Ectodermal cell (in vitro differentiated cells): ENCODE measurements around the gene CNTN1.

Experiments used
- H3K27ac ChIP-seq: 2 replicates; pipeline ENCODE4 v1.7.0; 2013; ENCODE audit warnings: mild to moderate bottlenecking, low read depth, low read length; ENCODE audit not compliant: insufficient read depth, poor library complexity, severe bottlenecking
- H3K27me3 ChIP-seq: 2 replicates; pipeline ENCODE4 v1.7.0; 2013; ENCODE audit warnings: mild to moderate bottlenecking, low read length; ENCODE audit not compliant: insufficient read depth, control insufficient read depth, poor library complexity, severe bottlenecking
- H3K36me3 ChIP-seq: one replicate; pipeline ENCODE4 v1.7.0; 2013; ENCODE audit warnings: low read length; ENCODE audit not compliant: control insufficient read depth, insufficient read depth
- H3K4me1 ChIP-seq: one replicate; pipeline ENCODE4 v1.7.0; 2013; ENCODE audit warnings: low read length; ENCODE audit not compliant: control insufficient read depth, insufficient read depth
- H3K4me3 ChIP-seq: 2 replicates; pipeline ENCODE4 v1.7.0; 2013; ENCODE audit warnings: low read depth, low read length, control low read depth; ENCODE audit not compliant: insufficient read depth
- H3K9me3 ChIP-seq: 2 replicates; pipeline ENCODE4 v1.7.0; 2013; ENCODE audit warnings: mild to moderate bottlenecking, low read length, moderate library complexity; ENCODE audit not compliant: control insufficient read depth
- WGBS, 2 experiments: methylation state at CpG; one replicate each; pipeline ENCODE4 v1.1.7; 2013; ENCODE audit warnings: missing lambda C conversion rate in 2 of 2; 5-methylcytosine and 5-hydroxymethylcytosine counted together

The CNTN1 gene

DNA sequence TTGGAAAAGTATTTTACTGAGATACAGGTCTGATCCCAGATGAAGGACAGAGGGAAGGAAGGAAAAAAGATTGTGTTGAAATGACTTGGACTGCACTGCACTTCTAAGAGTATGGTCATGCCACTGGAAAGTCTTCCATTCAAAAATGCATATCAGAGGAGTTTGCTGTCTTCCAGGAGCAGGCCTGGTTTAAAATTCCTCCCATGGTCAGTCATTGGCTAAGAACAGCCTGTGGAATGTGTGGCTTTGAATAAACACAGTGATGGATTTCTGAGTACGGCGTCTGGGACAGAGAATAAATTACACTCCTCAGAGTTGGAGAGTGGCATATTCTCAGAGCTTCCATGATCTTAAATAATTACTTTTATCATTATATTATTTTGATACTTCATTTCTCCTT lies 250.1 kb downstream of the CNTN1 start:
- no peak overlapping the region for H3K27ac ChIP-seq
- 81 to 100% methylated on average over 2 of the region's 2 CpGs for WGBS, 2 experiments
- H3K9me3 ChIP-seq: no peaks in the 10 kb centered on the region
- no peaks in the 10 kb centered on the region for H3K4me1 ChIP-seq
- H3K4me3 ChIP-seq: no peak overlapping the region
- no peaks in the 10 kb centered on the region for H3K27me3 ChIP-seq
- no peaks in the 10 kb centered on the region for H3K36me3 ChIP-seq

DNA sequence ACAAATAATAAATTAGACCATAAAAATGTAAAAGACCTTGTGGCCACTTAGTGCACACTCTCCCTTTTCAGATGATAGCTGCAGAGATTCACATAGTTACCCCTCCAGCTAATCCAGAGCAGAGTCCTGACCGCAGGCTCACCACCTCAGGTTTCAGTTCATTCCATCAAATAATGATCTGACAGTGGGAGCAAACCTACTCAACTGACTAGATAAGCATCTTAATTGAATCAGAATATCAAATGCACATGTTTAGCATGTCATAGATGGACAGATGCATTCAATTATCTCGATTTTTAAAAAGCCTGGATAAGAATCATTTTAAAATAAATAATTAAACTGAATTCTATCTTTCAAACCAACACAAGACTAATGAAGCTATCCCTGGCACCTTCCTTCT lies 253.5 kb downstream of the CNTN1 start:
- Histone ChIP-seq H3K27me3 (no peaks in the 10 kb centered on the region), H3K27ac (no peak overlapping the region), H3K4me3 (no peak overlapping the region), H3K36me3 (no peaks in the 10 kb centered on the region), H3K9me3 (no peaks in the 10 kb centered on the region), H3K4me1 (no peaks in the 10 kb centered on the region)
- WGBS, 2 experiments: 95 to 100% methylated on average over 1 to 2 of the region's 2 CpGs

DNA sequence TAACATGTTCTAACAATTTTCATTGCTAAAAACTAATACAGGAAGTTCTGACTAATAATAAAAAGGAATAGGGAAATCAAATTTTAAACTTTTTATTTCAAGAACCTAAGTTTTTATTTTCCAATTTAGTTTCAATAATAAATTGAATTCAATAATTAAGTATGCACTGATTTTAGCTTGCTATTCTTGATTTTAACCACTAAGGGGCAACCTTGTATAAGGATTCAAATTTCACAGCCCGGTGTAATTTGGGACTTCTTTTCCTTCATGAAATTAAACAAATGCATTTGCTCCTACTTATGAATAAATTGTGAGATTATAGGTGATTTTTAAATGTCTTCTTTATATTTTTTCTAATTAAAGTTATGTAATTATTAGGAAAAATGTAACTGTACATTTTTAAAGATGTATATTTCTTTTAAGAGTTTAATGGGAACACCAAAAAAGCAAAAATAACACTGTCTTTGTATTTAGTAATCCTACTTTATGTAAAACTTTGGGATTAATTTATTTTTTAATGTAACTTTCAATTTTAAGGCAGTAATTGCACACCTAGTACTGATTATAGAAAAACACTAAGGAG lies 254.5 kb downstream of the CNTN1 start:
- Histone ChIP-seq H3K27me3 (no peaks in the 10 kb centered on the region), H3K4me1 (no peaks in the 10 kb centered on the region), H3K36me3 (no peaks in the 10 kb centered on the region), H3K27ac (no peak overlapping the region), H3K9me3 (no peaks in the 10 kb centered on the region), H3K4me3 (no peak overlapping the region)
- 11% methylated on average over 1 of the region's 1 CpG; no CpG with 5 or more reads in 1 of the 2 experiments for WGBS, 2 experiments

DNA sequence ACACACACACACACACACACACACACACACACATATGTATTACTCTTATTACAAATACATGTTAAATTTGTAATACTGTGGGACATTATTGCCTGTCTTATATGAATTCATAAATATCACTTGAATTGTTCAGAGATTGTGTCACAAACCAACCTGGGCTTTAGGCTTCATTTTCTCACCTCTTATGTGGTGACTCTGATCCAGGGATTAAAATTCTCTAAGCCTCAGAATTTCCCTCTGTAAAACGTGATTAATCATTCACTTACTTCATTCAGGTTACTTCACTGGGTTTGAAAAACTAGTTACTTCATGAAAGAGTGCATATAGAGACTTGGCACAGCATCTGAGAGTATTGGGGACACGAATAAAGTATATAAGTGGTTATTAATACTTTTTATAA lies 255.6 kb downstream of the CNTN1 start:
- WGBS, 2 experiments: 73 to 100% methylated on average over 1 to 2 of the region's 2 CpGs
- Histone ChIP-seq H3K9me3 (no peaks in the 10 kb centered on the region), H3K4me1 (no peaks in the 10 kb centered on the region), H3K4me3 (no peak overlapping the region), H3K27ac (no peak overlapping the region), H3K27me3 (no peaks in the 10 kb centered on the region), H3K36me3 (no peaks in the 10 kb centered on the region)

DNA sequence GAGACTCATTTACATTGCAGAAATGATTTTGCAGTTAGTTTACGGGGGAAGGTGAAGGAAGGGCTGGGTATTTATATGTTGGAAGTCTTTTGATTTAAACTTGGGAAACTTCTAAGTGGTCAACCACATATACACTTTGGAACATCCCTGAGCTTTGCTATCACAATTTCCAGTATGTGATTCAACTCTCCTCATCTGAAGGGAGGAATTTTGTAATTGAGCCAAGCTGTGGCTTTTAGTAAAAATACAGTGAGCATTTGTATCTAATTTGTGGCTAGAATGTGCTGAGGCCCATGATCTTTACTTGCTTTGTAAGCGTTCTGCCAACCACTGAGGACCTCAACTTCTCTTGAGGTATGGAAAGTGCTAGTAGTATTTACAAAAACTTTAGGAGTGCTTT lies 260.8 kb downstream of the CNTN1 start:
- no peaks in the 10 kb centered on the region for H3K4me1 ChIP-seq
- WGBS, 2 experiments: 94% methylated on average over 2 of the region's 2 CpGs; no CpG with 5 or more reads in 1 of the 2 experiments
- H3K9me3 ChIP-seq: no peaks in the 10 kb centered on the region
- H3K27me3 ChIP-seq: no peaks in the 10 kb centered on the region
- no peak overlapping the region for H3K27ac ChIP-seq
- H3K36me3 ChIP-seq: no peaks in the 10 kb centered on the region
- H3K4me3 ChIP-seq: no peak overlapping the region

DNA sequence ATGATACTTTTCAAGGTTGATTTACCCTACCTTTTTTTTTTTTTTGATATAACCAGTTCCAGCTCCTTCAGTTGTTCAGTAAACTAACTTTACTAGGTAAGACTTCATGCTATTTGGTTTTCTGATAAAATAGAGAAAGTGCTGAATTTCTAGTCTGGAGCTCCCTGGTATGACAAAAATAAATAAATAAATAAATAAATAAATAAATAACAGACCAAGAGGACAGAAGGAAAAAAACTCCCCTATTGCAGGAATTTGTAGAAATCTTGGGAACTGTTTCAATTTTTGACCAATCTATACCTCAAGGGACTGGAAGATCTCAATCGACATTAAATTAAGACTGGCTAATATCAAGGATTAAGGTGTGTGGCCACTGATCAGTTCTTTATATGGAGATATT lies 265.2 kb downstream of the CNTN1 start:
- H3K27ac ChIP-seq: no peak overlapping the region
- no peaks in the 10 kb centered on the region for H3K9me3 ChIP-seq
- 100% methylated on average over 1 of the region's 1 CpG; no CpG with 5 or more reads in 1 of the 2 experiments for WGBS, 2 experiments
- H3K27me3 ChIP-seq: no peaks in the 10 kb centered on the region
- no peaks in the 10 kb centered on the region for H3K36me3 ChIP-seq
- H3K4me1 ChIP-seq: no peaks in the 10 kb centered on the region
- H3K4me3 ChIP-seq: no peak overlapping the region

DNA sequence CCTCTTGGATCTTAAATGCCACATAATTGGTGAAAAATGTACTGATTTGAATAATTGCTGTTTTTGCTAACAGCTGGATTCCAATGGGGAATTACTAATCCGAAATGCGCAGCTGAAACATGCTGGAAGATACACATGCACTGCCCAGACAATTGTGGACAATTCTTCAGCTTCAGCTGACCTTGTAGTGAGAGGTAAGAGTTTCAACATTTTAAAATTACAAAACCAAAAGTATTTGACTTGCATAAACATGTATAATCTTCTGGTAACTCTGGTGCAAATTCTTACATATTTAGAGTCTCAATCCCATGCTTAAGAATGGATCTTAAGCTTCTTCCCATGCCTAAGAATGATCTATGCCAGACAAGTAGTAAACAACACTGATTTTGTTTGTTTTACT lies 266.8 kb downstream of the CNTN1 start:
- 86 to 91% methylated on average over 2 of the region's 2 CpGs for WGBS, 2 experiments
- H3K4me3 ChIP-seq: no peak overlapping the region
- no peaks in the 10 kb centered on the region for H3K36me3 ChIP-seq
- H3K4me1 ChIP-seq: no peaks in the 10 kb centered on the region
- no peaks in the 10 kb centered on the region for H3K27me3 ChIP-seq
- H3K9me3 ChIP-seq: no peaks in the 10 kb centered on the region
- H3K27ac ChIP-seq: no peak overlapping the region

DNA sequence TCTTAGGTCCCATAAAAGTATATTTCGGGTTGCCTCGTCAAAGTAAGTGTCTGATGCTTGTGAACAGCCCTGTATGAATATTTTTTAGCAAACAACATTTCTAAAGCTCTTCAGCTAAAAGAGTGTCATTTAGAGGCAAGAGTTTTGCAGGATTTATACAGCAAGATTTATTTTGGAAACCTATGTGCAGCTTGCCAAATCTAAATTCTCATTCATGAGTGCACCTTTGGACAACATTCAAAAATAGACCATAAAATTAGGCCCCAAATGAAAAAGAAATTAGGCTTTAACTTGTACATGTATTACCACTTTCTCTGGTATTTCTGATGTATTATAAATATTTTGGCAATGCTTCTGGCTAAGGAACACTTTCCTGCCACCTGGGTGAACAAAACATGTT lies 271.5 kb downstream of the CNTN1 start:
- H3K36me3 ChIP-seq: no peaks in the 10 kb centered on the region
- no peak overlapping the region for H3K4me3 ChIP-seq
- no peak overlapping the region for H3K27ac ChIP-seq
- no peaks in the 10 kb centered on the region for H3K9me3 ChIP-seq
- H3K4me1 ChIP-seq: no peaks in the 10 kb centered on the region
- H3K27me3 ChIP-seq: no peaks in the 10 kb centered on the region
- 95% methylated on average over 2 of the region's 2 CpGs; no CpG with 5 or more reads in 1 of the 2 experiments for WGBS, 2 experiments

DNA sequence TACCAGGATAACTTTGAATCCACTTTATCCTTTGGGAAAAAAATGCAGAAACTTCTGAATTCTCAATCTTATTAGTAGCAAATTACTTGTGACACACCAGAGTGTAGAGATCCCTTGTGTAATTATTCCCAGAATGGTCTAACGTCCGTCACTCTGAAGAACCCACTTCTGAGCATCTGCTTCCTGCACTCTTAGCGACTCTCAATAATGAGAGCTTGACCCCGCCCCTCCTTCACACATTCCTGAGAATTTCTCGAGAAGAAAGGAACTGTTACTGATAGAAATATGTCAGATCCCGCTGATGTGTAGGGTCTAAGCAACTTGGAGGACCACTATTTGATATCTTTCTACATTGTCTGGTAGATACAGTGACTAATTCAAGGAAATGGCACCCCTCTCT lies 277.6 kb downstream of the CNTN1 start:
- no peaks in the 10 kb centered on the region for H3K9me3 ChIP-seq
- H3K36me3 ChIP-seq: no peaks in the 10 kb centered on the region
- H3K4me1 ChIP-seq: no peaks in the 10 kb centered on the region
- WGBS, 2 experiments: 89 to 95% methylated on average over 6 of the region's 6 CpGs
- no peaks in the 10 kb centered on the region for H3K27me3 ChIP-seq
- H3K27ac ChIP-seq: no peak overlapping the region
- no peak overlapping the region for H3K4me3 ChIP-seq

DNA sequence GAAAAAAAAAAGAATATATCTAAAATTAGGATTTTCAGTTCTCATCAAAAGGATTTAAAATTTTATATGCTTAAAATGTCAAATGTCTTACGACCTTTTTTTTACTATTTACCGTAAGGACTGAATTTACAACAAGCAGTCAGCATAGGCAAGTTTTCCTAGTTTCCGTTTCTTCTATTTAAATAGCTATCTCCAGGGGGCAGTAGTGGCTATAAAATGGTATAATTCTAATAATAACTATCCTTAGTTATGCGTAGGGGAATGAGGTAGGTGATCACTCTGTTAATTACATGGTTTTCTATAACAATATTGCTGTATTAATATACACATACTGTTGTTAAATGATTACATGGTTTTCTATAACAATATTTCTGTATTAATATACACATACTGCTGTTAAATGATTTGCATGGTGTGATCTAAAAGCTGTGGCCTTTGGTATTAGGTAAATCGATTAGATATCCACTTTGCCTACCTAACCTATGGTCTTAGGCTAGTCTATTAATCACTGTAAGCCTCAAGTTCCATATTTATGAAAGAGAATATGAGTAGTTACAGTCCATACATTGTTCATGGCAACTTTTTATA lies 278.2 kb downstream of the CNTN1 start:
- no peaks in the 10 kb centered on the region for H3K9me3 ChIP-seq
- H3K27ac ChIP-seq: no peak overlapping the region
- H3K27me3 ChIP-seq: no peaks in the 10 kb centered on the region
- H3K4me3 ChIP-seq: no peak overlapping the region
- WGBS, 2 experiments: 100% methylated on average over 2 to 3 of the region's 5 CpGs
- H3K4me1 ChIP-seq: no peaks in the 10 kb centered on the region
- H3K36me3 ChIP-seq: no peaks in the 10 kb centered on the region
